Naive B cell (primary cell): ENCODE data around the gene KDM2B. TPM values are rescaled to one million over a fixed set of nuclear protein-coding genes. Genes with fewer than 3 reads are reported as not detected.

Source experiments
- ATAC-seq, 2 donors: fragments of 150-1000 bp; cut with Tn5 transposase; 2 replicates each; pipeline ENCODE4 v1.10.0; 2021; ENCODE audit warnings: low read depth in 2 of 2, mild to moderate bottlenecking in 2 of 2, moderate library complexity in 2 of 2
- DNase-seq: peaks from one replicate; pipeline ENCODE4 v3.0.0; 2022
- H3K27ac Mint-ChIP-seq, 6 donors: one replicate each; pipeline ENCODE4 v1.8.0; 2020 to 2022; ENCODE audit warnings: mild to moderate bottlenecking in 6 of 6, mixed read lengths in 6 of 6, moderate library complexity in 5 of 6, inconsistent platforms in 2 of 6
- H3K27me3 Mint-ChIP-seq, 3 donors: one replicate each; pipeline ENCODE4 v1.8.0; 2021 to 2022; ENCODE audit warnings: mixed read lengths in 3 of 3, mild to moderate bottlenecking in 1 of 3
- H3K36me3 Mint-ChIP-seq, 2 donors: one replicate each; pipeline ENCODE4 v1.8.0; 2020 to 2022; ENCODE audit warnings: mixed read lengths in 2 of 2, inconsistent platforms in 1 of 2, mild to moderate bottlenecking in 1 of 2
- H3K4me1 Mint-ChIP-seq, 3 donors: one replicate each; pipeline ENCODE4 v1.8.0; 2020 to 2022; ENCODE audit warnings: mixed read lengths in 3 of 3, inconsistent platforms in 1 of 3, mild to moderate bottlenecking in 1 of 3, moderate library complexity in 1 of 3
- H3K4me3 Mint-ChIP-seq, 8 donors: one replicate each; pipeline ENCODE4 v1.8.0; 2020 to 2022; ENCODE audit warnings: mild to moderate bottlenecking in 8 of 8, mixed read lengths in 8 of 8, moderate library complexity in 8 of 8, inconsistent platforms in 2 of 8
- H3K9me3 Mint-ChIP-seq, 7 donors: one replicate each; pipeline ENCODE4 v1.8.0; 2020 to 2022; ENCODE audit warnings: mixed read lengths in 7 of 7, mild to moderate bottlenecking in 5 of 7, inconsistent platforms in 2 of 7, moderate library complexity in 1 of 7
- polyA plus RNA-seq, 6 donors: library from polyadenylated mRNA; unstranded; fragments of 300-500 nt; fragmentation: Illumina TruSeq; gene quantifications; one replicate each; pipeline ENCODE4 v1.2.3, GENCODE V29; 2021; ENCODE audit warnings: low read depth in 6 of 6

The KDM2B gene
- polyA plus RNA-seq, 6 donors from 2014 or later: 25.5 to 46.5 (median 31.0) TPM

DNA sequence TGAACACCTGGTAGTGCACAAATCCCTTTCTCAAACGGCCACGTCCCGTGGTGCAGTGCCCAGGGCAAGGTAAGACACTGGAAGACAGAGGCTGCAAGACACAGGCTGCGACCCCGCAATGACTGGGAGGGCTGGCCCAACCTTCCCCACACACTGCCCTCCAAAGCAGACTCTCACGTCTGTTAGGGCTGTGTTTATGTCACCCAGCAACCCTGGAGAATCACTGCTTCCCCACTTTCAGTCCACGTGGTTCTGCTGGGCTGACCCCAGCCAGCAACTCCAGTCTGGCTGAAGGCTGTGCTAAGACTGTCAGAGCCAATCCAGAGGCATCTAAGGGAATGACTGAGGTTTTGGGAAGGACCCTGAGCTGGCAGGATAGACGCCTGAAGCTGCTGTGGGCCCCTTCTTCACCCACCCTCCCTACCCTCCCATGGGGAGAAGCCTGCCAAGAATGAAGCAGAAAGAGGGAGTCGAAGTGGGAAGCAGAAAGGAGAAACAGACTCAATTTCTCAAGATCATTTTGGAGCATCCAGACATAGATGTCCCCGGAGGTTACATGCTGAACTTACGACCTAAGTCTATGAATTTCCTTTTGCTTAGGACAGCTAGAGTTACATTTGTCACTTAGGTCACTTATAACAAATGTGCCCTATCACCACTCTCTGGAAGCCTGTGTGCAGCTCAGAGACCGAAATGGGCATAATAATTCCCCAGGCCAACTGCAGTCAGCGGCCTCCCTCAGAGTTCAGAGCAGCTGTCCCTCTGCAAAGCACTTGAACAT is 11.7 kb downstream of the KDM2B start:
- peaks cover 13 to 20% of the 10 kb centered on the region in 2 donors for H3K36me3 Mint-ChIP-seq
- peak overlapping the region in 2 of 6 donors; percentile 3 to 28 for H3K27ac Mint-ChIP-seq
- peaks cover 4 to 9% (median 7%) of the 10 kb centered on the region in 3 donors for H3K4me1 Mint-ChIP-seq
- no peaks in the 10 kb centered on the region for H3K9me3 Mint-ChIP-seq
- DNase-seq: no peak
- H3K4me3 Mint-ChIP-seq: no peak overlapping the region
- ATAC-seq: peak; percentile 16 to 45
- H3K27me3 Mint-ChIP-seq: no peaks in the 10 kb centered on the region

DNA sequence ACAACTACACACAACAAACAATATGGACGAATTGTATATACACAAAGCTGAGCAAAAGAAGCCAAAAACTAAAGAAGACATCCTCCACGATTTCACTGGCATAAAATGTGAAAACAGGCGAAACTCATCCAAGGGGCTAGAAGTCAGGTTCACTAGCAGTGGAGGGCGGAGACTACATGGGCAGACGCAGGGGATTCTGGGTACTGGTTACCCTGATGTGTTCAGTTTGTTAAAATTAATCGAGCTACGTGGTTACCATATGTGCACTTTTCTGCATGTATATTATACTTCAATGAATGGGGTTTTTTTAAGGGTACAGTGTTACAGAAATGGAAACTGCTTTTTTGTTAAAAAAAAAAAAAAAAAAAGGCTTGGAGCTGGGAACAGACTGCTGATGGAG is 12.3 kb downstream of the KDM2B start:
- no peak overlapping the region for H3K27ac Mint-ChIP-seq
- H3K4me3 Mint-ChIP-seq: no peak overlapping the region
- no peak for DNase-seq
- H3K4me1 Mint-ChIP-seq: peaks cover under 1 to 8% (median 4%) of the 10 kb centered on the region in 3 donors
- no peaks in the 10 kb centered on the region for H3K27me3 Mint-ChIP-seq
- peaks cover 9 to 20% of the 10 kb centered on the region in 2 donors for H3K36me3 Mint-ChIP-seq
- H3K9me3 Mint-ChIP-seq: no peaks in the 10 kb centered on the region
- no peak for ATAC-seq

DNA sequence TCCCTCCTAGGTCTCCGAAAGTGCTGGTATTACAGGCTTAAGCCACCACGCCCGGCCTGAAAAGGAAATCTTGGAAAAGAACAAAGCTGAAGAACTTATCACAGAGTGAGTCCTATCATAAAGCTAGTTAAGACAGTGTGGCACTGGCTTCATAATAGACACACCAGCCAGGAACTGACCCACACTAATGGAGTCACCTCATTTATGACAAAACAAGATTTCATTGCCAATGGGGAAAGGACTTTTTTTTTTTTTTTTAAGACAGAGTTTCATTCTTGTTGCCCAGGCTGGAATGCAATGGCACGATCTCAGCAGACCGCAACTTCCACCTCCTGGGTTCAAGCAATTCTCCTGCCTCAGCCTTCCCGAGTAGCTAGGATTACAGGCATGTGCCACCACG is 15.7 kb downstream of the KDM2B start:
- Mint-ChIP-seq H3K27me3 (no peaks in the 10 kb centered on the region), H3K27ac (peak overlapping the region in 2 of 6 donors; percentile 38 to 62), H3K4me1 (peaks cover 22 to 36% (median 23%) of the 10 kb centered on the region in 3 donors), H3K36me3 (no peaks in the 10 kb centered on the region), H3K4me3 (no peak overlapping the region), H3K9me3 (no peaks in the 10 kb centered on the region)
- ATAC-seq (no peak), DNase-seq (no peak)

DNA sequence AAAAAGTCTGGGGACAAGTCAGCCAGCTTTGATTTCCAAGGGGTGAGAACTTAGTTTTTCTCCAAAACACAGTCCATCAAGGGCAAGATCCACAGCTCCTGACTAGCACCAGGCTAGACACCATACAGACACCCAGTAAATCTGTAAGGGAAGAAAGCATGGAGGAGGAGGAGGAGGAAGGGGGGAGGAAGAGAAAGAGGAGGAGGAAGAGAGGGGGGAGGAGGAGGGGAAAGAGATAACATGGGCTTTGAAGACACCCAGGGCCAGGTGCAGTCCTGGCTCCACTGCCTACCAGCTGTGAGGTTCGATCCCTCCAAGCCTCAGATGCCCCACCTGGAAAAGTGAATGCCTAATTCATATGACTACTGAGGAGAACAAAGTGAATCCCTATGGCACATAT is 18.3 kb downstream of the KDM2B start:
- H3K4me1 Mint-ChIP-seq: peaks cover 28 to 53% (median 41%) of the 10 kb centered on the region in 3 donors
- H3K27ac Mint-ChIP-seq: peak overlapping the region; percentile 51 to 96 (median 89)
- ATAC-seq (no peak), DNase-seq (no peak)
- no peaks in the 10 kb centered on the region for H3K36me3 Mint-ChIP-seq
- peaks cover 0 to 1% (median 0%) of the 10 kb centered on the region in 7 donors for H3K9me3 Mint-ChIP-seq
- H3K4me3 Mint-ChIP-seq: peak overlapping the region in 1 of 8 donors; percentile 4
- H3K27me3 Mint-ChIP-seq: no peaks in the 10 kb centered on the region

DNA sequence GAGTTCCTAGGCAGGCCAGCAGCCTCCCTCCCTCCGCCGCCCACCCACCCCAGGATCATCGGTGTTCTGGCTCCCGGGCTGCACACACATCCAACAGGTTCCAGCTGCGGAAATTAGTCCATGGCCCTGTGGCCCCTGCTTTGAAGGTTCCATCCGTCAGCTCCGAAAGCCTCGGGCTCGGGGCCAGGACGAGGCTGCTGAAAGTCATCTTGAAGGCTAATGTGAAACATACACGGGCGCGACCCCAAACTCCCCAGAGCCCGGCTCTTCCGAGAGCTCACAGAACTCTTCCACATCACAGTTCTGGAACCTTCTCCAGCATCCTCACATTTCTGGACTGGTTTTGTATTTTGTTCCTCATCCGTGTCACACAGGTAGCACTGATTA is 19.8 kb downstream of the KDM2B start:
- peak overlapping the region; percentile 32 to 96 (median 93) for H3K27ac Mint-ChIP-seq
- H3K4me3 Mint-ChIP-seq: peak overlapping the region in 3 of 8 donors; percentile 25 to 65 (median 37)
- ATAC-seq (no peak), DNase-seq (no peak)
- H3K4me1 Mint-ChIP-seq: peaks cover 28 to 59% (median 46%) of the 10 kb centered on the region in 3 donors
- no peaks in the 10 kb centered on the region for H3K36me3 Mint-ChIP-seq
- no peaks in the 10 kb centered on the region for H3K27me3 Mint-ChIP-seq
- peaks cover 0 to 1% (median 0%) of the 10 kb centered on the region in 7 donors for H3K9me3 Mint-ChIP-seq

DNA sequence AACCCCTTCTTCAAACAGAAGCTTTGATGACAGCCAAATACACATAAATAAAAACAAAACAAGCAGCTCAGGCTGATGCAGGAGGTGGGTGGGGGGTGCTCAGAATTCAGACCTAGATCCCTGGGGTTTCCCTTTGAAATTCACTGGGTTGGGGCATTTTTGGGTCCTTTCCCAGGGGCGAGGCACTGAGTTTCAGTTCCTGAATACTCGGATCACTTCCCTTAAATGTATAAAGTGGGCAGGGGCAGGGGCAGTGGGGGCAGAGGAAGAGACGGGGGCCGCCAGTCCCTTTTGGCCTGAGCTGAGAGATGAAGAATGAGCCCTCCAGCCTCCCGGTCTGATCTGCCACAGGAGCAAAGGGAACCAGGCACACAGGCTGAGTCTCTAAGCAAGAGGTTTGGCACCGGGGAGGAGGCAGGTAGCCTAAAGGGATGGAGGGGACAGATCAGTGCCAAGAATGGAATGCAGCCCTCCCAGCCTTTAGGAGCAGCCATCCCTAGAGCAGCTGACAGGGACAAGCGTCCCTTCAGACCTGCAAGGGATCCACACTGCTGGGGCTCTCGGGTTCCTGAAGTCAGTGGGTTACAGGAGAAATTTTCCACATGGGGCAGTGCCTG is 20.3 kb downstream of the KDM2B start:
- Mint-ChIP-seq H3K27ac (peak overlapping the region; percentile 90 to 97 (median 95)), H3K27me3 (no peaks in the 10 kb centered on the region), H3K4me3 (peak overlapping the region; percentile 22 to 85 (median 58)), H3K9me3 (peaks cover 0 to 1% (median 0%) of the 10 kb centered on the region in 7 donors), H3K4me1 (peaks cover 28 to 59% (median 46%) of the 10 kb centered on the region in 3 donors), H3K36me3 (no peaks in the 10 kb centered on the region)
- ATAC-seq (peak; percentile 93 to 94), DNase-seq (peak; percentile 81)

DNA sequence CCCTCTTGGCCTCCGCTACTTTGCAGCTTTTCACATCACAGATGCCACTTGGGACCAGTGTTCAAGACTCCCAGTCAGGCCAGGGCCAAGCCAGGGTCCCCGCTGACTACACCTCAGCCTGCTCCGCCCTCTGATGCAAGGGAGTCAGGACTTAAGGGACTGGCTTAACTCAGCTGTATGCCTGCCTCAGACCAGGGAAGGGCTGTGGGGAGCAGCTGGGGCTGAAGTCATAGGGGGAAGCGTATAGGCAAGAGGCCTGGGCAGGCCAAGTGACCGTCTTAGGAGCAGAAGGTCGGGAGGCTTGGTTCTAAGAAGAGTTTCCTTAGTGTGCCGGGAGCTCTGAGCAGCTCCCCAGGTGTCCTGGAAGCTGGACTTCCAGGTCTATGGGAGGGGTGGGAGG is 21.9 kb downstream of the KDM2B start:
- ATAC-seq (no peak), DNase-seq (no peak)
- H3K4me1 Mint-ChIP-seq: peaks cover 28 to 57% (median 46%) of the 10 kb centered on the region in 3 donors
- no peaks in the 10 kb centered on the region for H3K36me3 Mint-ChIP-seq
- H3K27me3 Mint-ChIP-seq: no peaks in the 10 kb centered on the region
- H3K27ac Mint-ChIP-seq: peak overlapping the region; percentile 65 to 96 (median 86)
- H3K4me3 Mint-ChIP-seq: peak overlapping the region in 4 of 8 donors; percentile 33 to 65 (median 52)
- H3K9me3 Mint-ChIP-seq: peaks cover 0 to 1% (median 0%) of the 10 kb centered on the region in 7 donors

DNA sequence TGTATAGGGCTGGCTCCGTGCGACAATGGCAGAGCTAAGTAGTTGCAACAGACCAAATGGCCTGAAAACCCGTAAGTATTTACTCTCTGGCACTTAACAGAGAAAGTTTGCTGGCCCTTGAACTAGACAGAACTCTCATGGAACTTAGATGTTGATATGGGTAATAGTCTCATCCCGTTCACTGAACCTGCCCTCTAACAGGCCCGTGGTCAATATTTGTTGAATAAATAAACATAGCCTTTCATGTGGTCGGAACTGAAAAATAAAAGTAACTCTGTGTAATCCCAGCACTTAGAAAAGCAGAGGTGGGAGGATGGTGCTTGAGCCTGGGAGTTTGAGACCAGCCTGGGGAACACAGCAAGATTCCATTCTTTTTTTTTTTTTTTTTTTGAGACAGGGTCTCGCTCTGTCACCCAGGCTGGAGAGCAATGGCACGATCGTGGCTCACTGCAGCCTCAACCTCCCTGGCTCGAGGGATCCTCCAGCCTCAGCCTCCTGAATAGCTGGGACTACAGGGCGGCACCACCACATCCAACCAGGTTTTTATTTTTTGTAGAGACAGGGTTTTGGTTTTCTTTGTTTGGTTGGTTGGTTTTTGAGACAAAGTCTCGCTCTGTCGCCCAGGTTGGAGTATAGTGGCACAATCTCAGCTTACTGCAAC is 29.7 kb downstream of the KDM2B start:
- ATAC-seq (no peak), DNase-seq (no peak)
- Mint-ChIP-seq H3K4me3 (no peak overlapping the region), H3K4me1 (peaks cover 0 to 12% (median 5%) of the 10 kb centered on the region in 3 donors), H3K36me3 (peaks cover 0 to 9% of the 10 kb centered on the region in 2 donors), H3K27me3 (no peaks in the 10 kb centered on the region), H3K27ac (peak overlapping the region in 1 of 6 donors; percentile 88), H3K9me3 (no peaks in the 10 kb centered on the region)

DNA sequence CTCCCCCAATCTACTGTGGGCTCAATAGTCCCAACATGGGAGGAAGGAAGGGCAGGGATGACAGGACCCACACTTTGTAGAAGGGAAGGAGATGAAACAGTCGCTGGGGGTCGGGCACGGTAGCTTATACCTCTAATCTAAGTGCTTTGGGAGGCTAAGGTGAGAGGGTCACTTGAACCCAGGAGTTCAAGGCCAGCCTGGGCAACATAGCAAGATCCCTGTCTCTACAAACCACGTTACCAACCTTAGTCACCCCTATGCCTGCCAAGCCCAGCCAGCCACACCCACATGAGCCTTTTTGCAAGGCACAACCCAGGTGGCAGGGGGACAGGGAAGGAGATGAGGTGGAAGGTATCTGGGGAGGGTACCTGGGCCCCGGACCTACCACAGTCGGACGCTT is 31.7 kb downstream of the KDM2B start:
- ATAC-seq: no peak
- peaks cover 0 to 9% of the 10 kb centered on the region in 2 donors for H3K36me3 Mint-ChIP-seq
- no peaks in the 10 kb centered on the region for H3K27me3 Mint-ChIP-seq
- H3K4me1 Mint-ChIP-seq: peaks cover 0 to 12% (median 10%) of the 10 kb centered on the region in 3 donors
- peak overlapping the region in 1 of 6 donors; percentile 16 for H3K27ac Mint-ChIP-seq
- DNase-seq: no peak
- no peaks in the 10 kb centered on the region for H3K9me3 Mint-ChIP-seq
- no peak overlapping the region for H3K4me3 Mint-ChIP-seq

DNA sequence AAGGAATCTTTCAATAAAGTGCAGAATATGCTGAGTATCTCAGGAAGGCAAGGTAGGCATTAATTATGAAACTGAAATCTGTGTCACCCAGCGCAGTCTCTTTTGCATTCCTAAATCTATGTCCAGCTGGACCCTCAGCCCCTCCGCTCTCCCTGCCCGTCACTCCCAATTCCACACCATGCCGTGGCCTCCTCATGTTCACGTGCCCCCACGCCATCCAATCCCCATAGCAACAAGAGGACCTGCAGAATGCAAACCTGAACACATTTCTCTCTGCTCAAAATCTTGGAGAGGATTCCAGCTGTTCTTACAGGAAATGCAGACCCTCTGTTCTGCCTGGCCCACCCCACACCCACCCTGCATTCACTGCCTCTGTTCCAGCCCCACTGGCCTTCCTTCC is 35.3 kb downstream of the KDM2B start:
- Mint-ChIP-seq H3K4me3 (no peak overlapping the region), H3K9me3 (no peaks in the 10 kb centered on the region), H3K27me3 (no peaks in the 10 kb centered on the region), H3K4me1 (peaks cover 10 to 15% (median 11%) of the 10 kb centered on the region in 3 donors), H3K27ac (no peak overlapping the region), H3K36me3 (peaks cover 0 to 9% of the 10 kb centered on the region in 2 donors)
- DNase-seq: no peak
- no peak for ATAC-seq

DNA sequence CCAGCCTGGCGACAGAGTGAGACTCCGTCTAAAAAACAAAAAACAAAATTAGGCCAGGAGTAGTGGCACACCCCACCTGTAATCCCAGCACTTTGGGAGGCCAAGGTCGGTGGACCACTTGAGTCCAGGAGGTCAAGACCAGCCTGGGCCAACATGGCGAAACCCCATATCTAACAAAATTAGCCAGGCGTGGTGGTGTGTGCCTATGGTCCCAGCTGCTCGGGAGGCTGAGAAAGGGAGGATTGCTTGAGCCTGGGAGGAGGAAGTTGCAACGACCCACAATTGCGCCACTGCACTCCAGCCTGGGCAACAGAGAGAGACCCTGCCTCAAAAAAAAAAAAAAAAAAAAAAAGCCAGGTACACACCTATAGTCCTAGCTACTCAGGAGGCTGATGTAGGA is 37.0 kb downstream of the KDM2B start:
- H3K36me3 Mint-ChIP-seq: peaks cover 0 to 5% of the 10 kb centered on the region in 2 donors
- H3K27me3 Mint-ChIP-seq: no peaks in the 10 kb centered on the region
- H3K9me3 Mint-ChIP-seq: no peaks in the 10 kb centered on the region
- DNase-seq (no peak), ATAC-seq (no peak)
- no peak overlapping the region for H3K4me3 Mint-ChIP-seq
- H3K4me1 Mint-ChIP-seq: peaks cover 17 to 23% (median 20%) of the 10 kb centered on the region in 3 donors
- H3K27ac Mint-ChIP-seq: no peak overlapping the region

DNA sequence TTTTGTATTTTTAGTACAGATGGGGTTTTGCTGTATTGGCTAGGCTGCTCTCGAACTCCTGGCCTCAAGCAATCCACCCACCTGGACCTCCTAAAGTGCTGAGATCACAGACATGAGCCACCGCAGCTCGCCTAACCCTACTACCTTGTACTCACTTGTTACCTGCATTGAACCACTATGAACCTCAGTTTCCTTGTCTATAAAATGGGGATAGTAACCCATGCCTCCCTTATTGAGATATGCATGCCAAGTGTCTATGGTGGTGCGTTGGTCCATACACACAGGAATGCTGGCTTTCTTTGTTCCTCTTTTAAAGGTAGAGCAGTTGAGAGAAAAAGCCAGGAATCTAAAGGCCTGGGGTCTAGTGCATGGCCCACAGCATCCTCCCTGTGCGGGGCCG is 40.9 kb downstream of the KDM2B start:
- no peak for DNase-seq
- no peak for ATAC-seq
- H3K27ac Mint-ChIP-seq: peak overlapping the region in 4 of 6 donors; percentile 33 to 96 (median 62)
- peaks cover 32 to 49% (median 42%) of the 10 kb centered on the region in 3 donors for H3K4me1 Mint-ChIP-seq
- no peaks in the 10 kb centered on the region for H3K36me3 Mint-ChIP-seq
- H3K27me3 Mint-ChIP-seq: no peaks in the 10 kb centered on the region
- no peaks in the 10 kb centered on the region for H3K9me3 Mint-ChIP-seq
- peak overlapping the region in 5 of 8 donors; percentile 12 to 95 (median 32) for H3K4me3 Mint-ChIP-seq

DNA sequence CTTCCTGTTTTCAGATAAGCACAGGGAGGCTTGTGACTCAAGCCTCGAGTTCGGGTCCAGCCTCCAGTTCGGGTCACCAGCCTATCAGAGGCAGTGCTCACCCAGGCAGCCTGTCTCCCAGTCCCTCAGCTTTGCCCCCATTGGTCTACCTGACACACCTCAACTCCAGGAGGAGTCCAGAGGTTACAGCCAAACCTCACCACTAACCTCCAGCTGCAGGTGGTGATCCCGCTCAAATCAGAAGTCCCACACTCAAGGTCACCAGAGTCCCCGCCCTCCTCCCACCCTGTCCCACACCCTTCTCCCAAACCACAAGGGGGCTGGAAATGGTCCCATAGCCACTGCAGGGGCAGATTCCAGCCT is 42.1 kb downstream of the KDM2B start:
- DNase-seq (no peak), ATAC-seq (no peak)
- H3K4me3 Mint-ChIP-seq: peak overlapping the region; percentile 74 to 95 (median 92)
- H3K9me3 Mint-ChIP-seq: no peaks in the 10 kb centered on the region
- H3K27me3 Mint-ChIP-seq: no peaks in the 10 kb centered on the region
- H3K4me1 Mint-ChIP-seq: peaks cover 40 to 59% (median 52%) of the 10 kb centered on the region in 3 donors
- no peaks in the 10 kb centered on the region for H3K36me3 Mint-ChIP-seq
- peak overlapping the region in 4 of 6 donors; percentile 96 to 97 (median 96) for H3K27ac Mint-ChIP-seq
